Measurements from ENCODE around the gene TANGO2. TPM values are rescaled to one million over a fixed set of nuclear protein-coding genes. Genes with fewer than 3 reads are reported as not detected.

TANGO2 gene
- total and polyA plus RNA-seq, 9 of the 15 experiments (the other 6 are each of a cell fraction or from before 2014, with no cell fraction given), result 15.5 to 94.9 (median 70.1) TPM

GRCh38 chr22:20038574-20038973 is 17.7 kb downstream of the TANGO2 start:
- Histone ChIP-seq H4K20me1 (replicated peaks; ENCODE audit: control insufficient read depth, insufficient read depth, low read length) (peaks cover 40% of the 10 kb centered on the region), H3K36me3 (ENCODE audit: control insufficient read depth, insufficient read depth, low read length) (peaks cover 75% of the 10 kb centered on the region), H3K4me2 (ENCODE audit: insufficient read depth, low read length) (no peak overlapping the region), H3K9ac (ENCODE audit: insufficient read depth in 1 of 2, low read depth in 2 of 2, low read length in 2 of 2) (peak overlapping the region in 1 of 2 experiments; percentile 54; a peak in 1 of 4 replicates), H3K27me3 (ENCODE audit: control insufficient read depth in 2 of 2, insufficient read depth in 2 of 2, low read length in 2 of 2) (no peaks in the 10 kb centered on the region), H3K4me1 (replicated peaks in 1 of 2; ENCODE audit: control insufficient read depth in 2 of 2, insufficient read depth in 2 of 2, low read length in 2 of 2) (peaks cover 11 to 43% of the 10 kb centered on the region in 2 experiments; a peak in 4 of 5 replicates), H3K4me3 (no peak overlapping the region), H2AFZ (ENCODE audit: low read depth, low read length) (no peak overlapping the region), H3K79me2 (ENCODE audit: control insufficient read depth, insufficient read depth, low read length) (peaks cover 24% of the 10 kb centered on the region), H3K9me1 (ENCODE audit: control insufficient read depth, insufficient read depth, low read length) (peaks cover 16% of the 10 kb centered on the region), H3K27ac (ENCODE audit: extremely low read depth, low read depth, low read length) (no peak overlapping the region), H3K9me3 (replicated peaks; ENCODE audit: control insufficient read depth, insufficient read depth, low read depth, low read length) (no peaks in the 10 kb centered on the region)
- intact Hi-C loops (cut with micrococcal nuclease) (no loop called here), in situ Hi-C loops (cut with MboI) (no loop called here)
- DNase-seq (ENCODE audit: extremely low read depth in 1 of 4, low spot score in 3 of 4) (no peak), FAIRE-seq (no peak), ATAC-seq (no peak)
- ChIA-PET CTCF (ENCODE audit: low intra/inter-chr PET ratio) (interaction anchor here (1.1 kb wide), 1 partner anchor 67 kb away, joined by 3 read pairs; no protein-coding TSS in a partner anchor), POLR2A (interaction anchor here (0.5 to 2.0 kb wide), 6 partner anchors 12 to 67 kb away, joined by 3 to 6 read pairs (median 4); no protein-coding TSS in a partner anchor)
- BruUV-seq (replicated peaks), result no TSS peak
- TF ChIP-seq, protein P1, sequence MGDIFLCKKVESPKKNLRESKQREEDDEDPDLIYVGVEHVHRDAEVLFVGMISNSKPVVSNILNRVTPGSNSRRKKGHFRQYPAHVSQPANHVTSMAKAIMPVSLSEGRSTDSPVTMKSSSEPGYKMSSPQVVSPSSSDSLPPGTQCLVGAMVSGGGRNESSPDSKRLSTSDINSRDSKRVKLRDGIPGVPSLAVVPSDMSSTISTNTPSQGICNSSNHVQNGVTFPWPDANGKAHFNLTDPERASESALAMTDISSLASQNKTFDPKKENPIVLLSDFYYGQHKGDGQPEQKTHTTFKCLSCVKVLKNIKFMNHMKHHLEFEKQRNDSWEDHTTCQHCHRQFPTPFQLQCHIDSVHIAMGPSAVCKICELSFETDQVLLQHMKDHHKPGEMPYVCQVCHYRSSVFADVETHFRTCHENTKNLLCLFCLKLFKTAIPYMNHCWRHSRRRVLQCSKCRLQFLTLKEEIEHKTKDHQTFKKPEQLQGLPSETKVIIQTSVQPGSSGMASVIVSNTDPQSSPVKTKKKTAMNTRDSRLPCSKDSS (IDR thresholded peaks at IDR 0.05; ENCODE audit: low read depth, partially characterized antibody), result no peak
- TF ChIP-seq, protein P2, sequence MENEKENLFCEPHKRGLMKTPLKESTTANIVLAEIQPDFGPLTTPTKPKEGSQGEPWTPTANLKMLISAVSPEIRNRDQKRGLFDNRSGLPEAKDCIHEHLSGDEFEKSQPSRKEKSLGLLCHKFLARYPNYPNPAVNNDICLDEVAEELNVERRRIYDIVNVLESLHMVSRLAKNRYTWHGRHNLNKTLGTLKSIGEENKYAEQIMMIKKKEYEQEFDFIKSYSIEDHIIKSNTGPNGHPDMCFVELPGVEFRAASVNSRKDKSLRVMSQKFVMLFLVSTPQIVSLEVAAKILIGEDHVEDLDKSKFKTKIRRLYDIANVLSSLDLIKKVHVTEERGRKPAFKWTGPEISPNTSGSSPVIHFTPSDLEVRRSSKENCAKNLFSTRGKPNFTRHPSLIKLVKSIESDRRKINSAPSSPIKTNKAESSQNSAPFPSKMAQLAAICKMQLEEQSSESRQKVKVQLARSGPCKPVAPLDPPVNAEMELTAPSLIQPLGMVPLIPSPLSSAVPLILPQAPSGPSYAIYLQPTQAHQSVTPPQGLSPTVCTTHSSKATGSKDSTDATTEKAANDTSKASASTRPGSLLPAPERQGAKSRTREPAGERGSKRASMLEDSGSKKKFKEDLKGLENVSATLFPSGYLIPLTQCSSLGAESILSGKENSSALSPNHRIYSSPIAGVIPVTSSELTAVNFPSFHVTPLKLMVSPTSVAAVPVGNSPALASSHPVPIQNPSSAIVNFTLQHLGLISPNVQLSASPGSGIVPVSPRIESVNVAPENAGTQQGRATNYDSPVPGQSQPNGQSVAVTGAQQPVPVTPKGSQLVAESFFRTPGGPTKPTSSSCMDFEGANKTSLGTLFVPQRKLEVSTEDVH (IDR thresholded peaks at IDR 0.05; ENCODE audit: low read depth, partially characterized antibody), result no peak
- TF ChIP-seq, protein P3, sequence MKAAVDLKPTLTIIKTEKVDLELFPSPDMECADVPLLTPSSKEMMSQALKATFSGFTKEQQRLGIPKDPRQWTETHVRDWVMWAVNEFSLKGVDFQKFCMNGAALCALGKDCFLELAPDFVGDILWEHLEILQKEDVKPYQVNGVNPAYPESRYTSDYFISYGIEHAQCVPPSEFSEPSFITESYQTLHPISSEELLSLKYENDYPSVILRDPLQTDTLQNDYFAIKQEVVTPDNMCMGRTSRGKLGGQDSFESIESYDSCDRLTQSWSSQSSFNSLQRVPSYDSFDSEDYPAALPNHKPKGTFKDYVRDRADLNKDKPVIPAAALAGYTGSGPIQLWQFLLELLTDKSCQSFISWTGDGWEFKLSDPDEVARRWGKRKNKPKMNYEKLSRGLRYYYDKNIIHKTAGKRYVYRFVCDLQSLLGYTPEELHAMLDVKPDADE (conservative IDR thresholded peaks at IDR 0.05; ENCODE audit: control insufficient read depth, low read depth, low read length), result 0 out of 2 replicates have a peak, but pooled peaks have one; percentile 29
- TF ChIP-seq MYNN (IDR thresholded peaks at IDR 0.05) (no peak), MYNN (CRISPR knock-in tag; IDR thresholded peaks at IDR 0.05) (0 out of 2 replicates have a peak, but pooled peaks have one; percentile 2), MYC (IDR thresholded peaks at IDR 0.05; ENCODE audit: low read depth, low read length) (no peak; the same call in 1 of the 2 replicates), MYC (CRISPR knock-in tag; IDR thresholded peaks at IDR 0.05; ENCODE audit: borderline replicate concordance, low read depth) (0 out of 2 replicates have a peak, but pooled peaks have one; percentile 22), HMGXB4 (CRISPR knock-in tag; IDR thresholded peaks at IDR 0.05) (0 out of 2 replicates have a peak, but pooled peaks have one; percentile 56), GTF2F1 (IDR thresholded peaks at IDR 0.05; ENCODE audit: low read depth, low read length) (no peak), HNRNPLL (IDR thresholded peaks at IDR 0.05; ENCODE audit: low read depth, low read length, poor library complexity, severe bottlenecking) (no peak), E2F1 (CRISPR knock-in tag; IDR thresholded peaks at IDR 0.05) (0 out of 2 replicates have a peak, but pooled peaks have one; percentile 3), CCNT2 (IDR thresholded peaks at IDR 0.05; ENCODE audit: borderline replicate concordance, extremely low read depth, insufficient read length, low read depth, low read length) (no peak)
- 94% methylated on average over 7 of the region's 7 CpGs for WGBS (ENCODE audit: insufficient coverage, low coverage, missing lambda C conversion rate)

All from K562 (cell line).